CD4-positive, alpha-beta T cell (primary cell): ENCODE data around the gene FYB1. TPM values are rescaled to one million over a fixed set of nuclear protein-coding genes. Genes with fewer than 3 reads are reported as not detected.

Source experiments
- ATAC-seq: fragments of 200-7000 bp; cut with Tn5 transposase; one replicate; pipeline ENCODE4 v1.10.0; 2022; ENCODE audit warnings: mild to moderate bottlenecking; ENCODE audit not compliant: poor library complexity
- CTCF ChIA-PET: fragments of 350-600 bp; sonication (Branson Sonifier 250); formaldehyde crosslinking; loops from one replicate; lab custom pipeline; 2021; ENCODE audit warnings: antibody characterized with exemption, inconsistent platforms; lab: Charles Lee
- POLR2A ChIA-PET: fragments of 350-600 bp; sonication (Branson Sonifier 250); formaldehyde crosslinking; loops from one replicate; lab custom pipeline; 2021; ENCODE audit warnings: antibody characterized with exemption, inconsistent platforms; lab: Charles Lee
- DNase-seq, 14 experiments: peaks; one replicate each; pipeline ENCODE4 v3.0.0-alpha.2; 2013 to 2020; ENCODE audit warnings: mixed read lengths in 2 of 14
- H3K27ac ChIP-seq, 2 donors: one replicate each; pipeline versions ENCODE4 v1.5.1 to v1.7.0; 2013; ENCODE audit warnings: low read length in 2 of 2, low read depth in 1 of 2, mild to moderate bottlenecking in 1 of 2
- H3K27me3 ChIP-seq, 2 experiments: 1 replicate in 1 of 2; 2 replicates in 1 of 2; pipeline versions ENCODE4 v1.6.1 to v1.7.0; 2013; ENCODE audit warnings: low read length in 2 of 2, control low read depth in 1 of 2, mild to moderate bottlenecking in 1 of 2, moderate library complexity in 1 of 2; ENCODE audit not compliant: insufficient read depth in 2 of 2, control insufficient read depth in 1 of 2
- H3K36me3 ChIP-seq: one replicate; pipeline ENCODE4 v1.6.1; 2013; ENCODE audit warnings: low read length, control low read depth; ENCODE audit not compliant: insufficient read depth
- H3K4me1 ChIP-seq: one replicate; pipeline ENCODE4 v1.6.1; 2013; ENCODE audit warnings: low read length, control low read depth; ENCODE audit not compliant: insufficient read depth
- H3K4me3 ChIP-seq: one replicate; pipeline ENCODE4 v1.5.1; 2013; ENCODE audit warnings: mild to moderate bottlenecking, low read length, moderate library complexity
- H3K9me3 ChIP-seq, 2 experiments: 1 replicate in 1 of 2; 2 replicates in 1 of 2; pipeline versions ENCODE4 v1.6.1 to v1.7.0; 2013; ENCODE audit warnings: low read length in 2 of 2, mild to moderate bottlenecking in 2 of 2, control low read depth in 1 of 2, moderate library complexity in 1 of 2; ENCODE audit not compliant: control insufficient read depth in 1 of 2, insufficient read depth in 1 of 2
- H3K27ac Mint-ChIP-seq: one replicate; pipeline ENCODE4 v1.8.0; 2020; ENCODE audit warnings: mixed read lengths
- H3K27me3 Mint-ChIP-seq: one replicate; pipeline ENCODE4 v1.8.0; 2021; ENCODE audit warnings: mixed read lengths
- H3K36me3 Mint-ChIP-seq: one replicate; pipeline ENCODE4 v1.8.0; 2021; ENCODE audit warnings: low read depth, mixed read lengths
- H3K4me1 Mint-ChIP-seq: one replicate; pipeline ENCODE4 v1.8.0; 2021; ENCODE audit warnings: low read depth, mixed read lengths
- H3K4me3 Mint-ChIP-seq: one replicate; pipeline ENCODE4 v1.8.0; 2020; ENCODE audit warnings: mild to moderate bottlenecking, mixed read lengths
- H3K9me3 Mint-ChIP-seq: one replicate; pipeline ENCODE4 v1.8.0; 2020; ENCODE audit warnings: mixed read lengths
- intact Hi-C, 2 experiments: fragments of 100-400 bp; cut with DNase I in 1 of 2; cut with micrococcal nuclease in 1 of 2; formaldehyde crosslinking; loops; one replicate each; pipeline versions ENCODE4 v1.15.1 to v1.9.0; 2023 to 2025; cut with DNase I, micrococcal nuclease
- total RNA-seq, 174 experiments: library from RNA in 2 of 174; stranded (reverse) in 2 of 174; gene quantifications; one replicate each; pipeline ENCODE4 v1.2.3 and lab custom pipeline; 2021 to 2026
- TF ChIP-seq, protein P1 (sequence below): fragments of 200-600 bp; IDR thresholded peaks from one replicate; pipeline ENCODE4 v1.8.0; 2022; ENCODE audit warnings: antibody characterized with exemption, mild to moderate bottlenecking

The FYB1 gene
- total RNA-seq, 2 experiments from 2014 or later, result 478 to 497 TPM

GRCh38 chr5:39159811-39160490 is 59.4 kb downstream of the FYB1 start:
- H3K4me1 ChIP-seq, result peaks cover 51% of the 10 kb centered on the region
- peak overlapping the region; percentile 69 for H3K4me3 Mint-ChIP-seq
- ATAC-seq (no peak), DNase-seq (no peak)
- H3K27me3 Mint-ChIP-seq, result no peaks in the 10 kb centered on the region
- CTCF ChIA-PET, result interaction anchor here (1.2 to 2.2 kb wide), 4 partner anchors 10 to 58 kb away, joined by 3 to 6 read pairs (median 4); no protein-coding TSS in a partner anchor
- H3K36me3 Mint-ChIP-seq, result peaks cover 83% of the 10 kb centered on the region
- intact Hi-C loops, result loop anchor here in 1 of 2 experiments (5.0 kb wide), 1 partner anchor 37 kb away; no protein-coding TSS in a partner anchor
- TF ChIP-seq, protein P1, sequence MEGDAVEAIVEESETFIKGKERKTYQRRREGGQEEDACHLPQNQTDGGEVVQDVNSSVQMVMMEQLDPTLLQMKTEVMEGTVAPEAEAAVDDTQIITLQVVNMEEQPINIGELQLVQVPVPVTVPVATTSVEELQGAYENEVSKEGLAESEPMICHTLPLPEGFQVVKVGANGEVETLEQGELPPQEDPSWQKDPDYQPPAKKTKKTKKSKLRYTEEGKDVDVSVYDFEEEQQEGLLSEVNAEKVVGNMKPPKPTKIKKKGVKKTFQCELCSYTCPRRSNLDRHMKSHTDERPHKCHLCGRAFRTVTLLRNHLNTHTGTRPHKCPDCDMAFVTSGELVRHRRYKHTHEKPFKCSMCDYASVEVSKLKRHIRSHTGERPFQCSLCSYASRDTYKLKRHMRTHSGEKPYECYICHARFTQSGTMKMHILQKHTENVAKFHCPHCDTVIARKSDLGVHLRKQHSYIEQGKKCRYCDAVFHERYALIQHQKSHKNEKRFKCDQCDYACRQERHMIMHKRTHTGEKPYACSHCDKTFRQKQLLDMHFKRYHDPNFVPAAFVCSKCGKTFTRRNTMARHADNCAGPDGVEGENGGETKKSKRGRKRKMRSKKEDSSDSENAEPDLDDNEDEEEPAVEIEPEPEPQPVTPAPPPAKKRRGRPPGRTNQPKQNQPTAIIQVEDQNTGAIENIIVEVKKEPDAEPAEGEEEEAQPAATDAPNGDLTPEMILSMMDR, result no peak
- H3K27ac ChIP-seq, result peak overlapping the region; percentile 26 to 27
- no peaks in the 10 kb centered on the region for H3K9me3 ChIP-seq
- H3K4me3 ChIP-seq, result no peak overlapping the region
- POLR2A ChIA-PET, result interaction anchor here (0.9 to 12.8 kb wide), 6 partner anchors 8 to 43 kb away, joined by 3 to 141 read pairs (median 3); no protein-coding TSS in a partner anchor
- H3K27ac Mint-ChIP-seq, result peak overlapping the region; percentile 96
- peaks cover 94% of the 10 kb centered on the region for H3K4me1 Mint-ChIP-seq
- peaks cover 28% of the 10 kb centered on the region for H3K36me3 ChIP-seq
- no peaks in the 10 kb centered on the region for H3K9me3 Mint-ChIP-seq
- no peaks in the 10 kb centered on the region for H3K27me3 ChIP-seq

- Mint-ChIP-seq H3K4me1 (peaks cover 91% of the 10 kb centered on the region), H3K27me3 (no peaks in the 10 kb centered on the region), H3K4me3 (peak overlapping the region; percentile 69), H3K36me3 (peaks cover 81% of the 10 kb centered on the region), H3K9me3 (no peaks in the 10 kb centered on the region), H3K27ac (peak overlapping the region; percentile 96)
- Histone ChIP-seq H3K36me3 (peaks cover 33% of the 10 kb centered on the region), H3K4me3 (no peak overlapping the region), H3K9me3 (no peaks in the 10 kb centered on the region), H3K4me1 (peaks cover 48% of the 10 kb centered on the region), H3K27ac (peak overlapping the region in 1 of 2 donors; percentile 55), H3K27me3 (no peaks in the 10 kb centered on the region)
- DNase-seq (no peak), ATAC-seq (no peak)
- intact Hi-C loops, result no loop called here
- TF ChIP-seq, protein P1, result no peak
- ChIA-PET CTCF (interaction anchor here (2.2 to 3.2 kb wide), 2 partner anchors 42 to 59 kb away, joined by 6 to 8 read pairs; no protein-coding TSS in a partner anchor), POLR2A (interaction anchor here (0.7 to 12.8 kb wide), 3 partner anchors 10 to 29 kb away, joined by 3 to 141 read pairs (median 3); no protein-coding TSS in a partner anchor)
These were observed 60.6 kb downstream of the FYB1 start for GRCh38 chr5:39158786-39159185.

GRCh38 chr5:39158127-39158593 is 61.2 kb downstream of the FYB1 start:
- Histone ChIP-seq H3K27me3 (no peaks in the 10 kb centered on the region), H3K27ac (peak overlapping the region; percentile 7 to 55), H3K4me1 (peaks cover 54% of the 10 kb centered on the region), H3K9me3 (no peaks in the 10 kb centered on the region), H3K36me3 (peaks cover 39% of the 10 kb centered on the region), H3K4me3 (no peak overlapping the region)
- ATAC-seq, result no peak
- Mint-ChIP-seq H3K36me3 (peaks cover 81% of the 10 kb centered on the region), H3K27me3 (no peaks in the 10 kb centered on the region), H3K9me3 (no peaks in the 10 kb centered on the region), H3K4me1 (peaks cover 91% of the 10 kb centered on the region), H3K27ac (peak overlapping the region; percentile 96), H3K4me3 (peak overlapping the region; percentile 69)
- intact Hi-C loops, result no loop called here
- CTCF ChIA-PET, result interaction anchor here (1.0 to 3.2 kb wide), 6 partner anchors 18 to 125 kb away, joined by 4 to 16 read pairs (median 8); no protein-coding TSS in a partner anchor
- TF ChIP-seq, protein P1, result no peak
- DNase-seq, result peak in 2 of 14 experiments; percentile 28 to 31
- POLR2A ChIA-PET, result interaction anchor here (1.0 to 12.8 kb wide), 6 partner anchors 19 to 45 kb away, joined by 3 to 141 read pairs (median 6); no protein-coding TSS in a partner anchor
